DND-41 (cell line): ENCODE results near the gene OTOS.

Source experiments
- ATAC-seq: fragments of 200-7000 bp; cut with Tn5 transposase; 3 replicates; pipeline ENCODE4 v1.9.1; 2021; ENCODE audit warnings: low read depth; ENCODE audit not compliant: insufficient read depth
- DNase-seq: peaks from one replicate; pipeline ENCODE4 v3.0.0-alpha.2; 2020
- H2AFZ ChIP-seq: 2 replicates; pipeline ENCODE4 v1.6.0; 2012; ENCODE audit warnings: low read depth, low read length
- H3K27ac ChIP-seq: 2 replicates; pipeline ENCODE4 v1.5.1; 2012; ENCODE audit warnings: low read length, inconsistent platforms
- H3K27me3 ChIP-seq: fragments of 200-600 bp; sonication (generic); 2 replicates; pipeline ENCODE4 v1.6.0; 2012; ENCODE audit warnings: low read length, mild to moderate bottlenecking, inconsistent platforms; ENCODE audit not compliant: insufficient read depth, poor library complexity
- H3K36me3 ChIP-seq: 2 replicates; pipeline ENCODE4 v1.5.1; 2012; ENCODE audit warnings: low read length, inconsistent platforms; ENCODE audit not compliant: insufficient read depth
- H3K4me1 ChIP-seq: 2 replicates; pipeline ENCODE4 v1.5.1; 2012; ENCODE audit warnings: mild to moderate bottlenecking, low read length; ENCODE audit not compliant: insufficient read depth
- H3K4me2 ChIP-seq: 2 replicates; pipeline ENCODE4 v1.6.0; 2012; ENCODE audit warnings: mild to moderate bottlenecking, moderate library complexity, low read length, inconsistent platforms; ENCODE audit not compliant: insufficient read depth
- H3K4me3 ChIP-seq, 2 experiments: fragments of 200-600 bp in 1 of 2; shearing (Covaris generic) in 1 of 2; 2 replicates each; pipeline ENCODE4 v1.5.1; 2012 to 2016; ENCODE audit warnings: inconsistent platforms in 2 of 2, low read length in 2 of 2, mild to moderate bottlenecking in 2 of 2, low read depth in 1 of 2, moderate library complexity in 1 of 2
- H3K79me2 ChIP-seq: 2 replicates; pipeline ENCODE4 v1.6.0; 2012; ENCODE audit warnings: low read length, inconsistent platforms; ENCODE audit not compliant: insufficient read depth
- H3K9ac ChIP-seq: 2 replicates; pipeline ENCODE4 v1.6.0; 2012; ENCODE audit warnings: low read depth, mild to moderate bottlenecking, inconsistent platforms, low read length, moderate library complexity
- H3K9me3 ChIP-seq: 2 replicates; pipeline ENCODE4 v1.5.1; 2012; ENCODE audit warnings: low read length, moderate library complexity, mild to moderate bottlenecking, inconsistent platforms; ENCODE audit not compliant: insufficient read depth, severe bottlenecking
- H4K20me1 ChIP-seq: 2 replicates; pipeline ENCODE4 v1.6.0; 2012; ENCODE audit warnings: low read length; ENCODE audit not compliant: insufficient read depth
- CTCF ChIP-seq: IDR thresholded peaks from 2 replicates; pipeline ENCODE4 v1.5.1; 2012; ENCODE audit warnings: borderline replicate concordance, low read length, moderate library complexity, mild to moderate bottlenecking; ENCODE audit not compliant: poor library complexity, severe bottlenecking; ENCODE audit errors: extremely low read depth
- EZH2 ChIP-seq: IDR thresholded peaks from 3 replicates; pipeline ENCODE4 v1.6.1; 2012; ENCODE audit warnings: borderline replicate concordance, low read depth, mild to moderate bottlenecking, moderate library complexity, low read length, inconsistent platforms; ENCODE audit not compliant: severe bottlenecking

OTOS gene

DNA sequence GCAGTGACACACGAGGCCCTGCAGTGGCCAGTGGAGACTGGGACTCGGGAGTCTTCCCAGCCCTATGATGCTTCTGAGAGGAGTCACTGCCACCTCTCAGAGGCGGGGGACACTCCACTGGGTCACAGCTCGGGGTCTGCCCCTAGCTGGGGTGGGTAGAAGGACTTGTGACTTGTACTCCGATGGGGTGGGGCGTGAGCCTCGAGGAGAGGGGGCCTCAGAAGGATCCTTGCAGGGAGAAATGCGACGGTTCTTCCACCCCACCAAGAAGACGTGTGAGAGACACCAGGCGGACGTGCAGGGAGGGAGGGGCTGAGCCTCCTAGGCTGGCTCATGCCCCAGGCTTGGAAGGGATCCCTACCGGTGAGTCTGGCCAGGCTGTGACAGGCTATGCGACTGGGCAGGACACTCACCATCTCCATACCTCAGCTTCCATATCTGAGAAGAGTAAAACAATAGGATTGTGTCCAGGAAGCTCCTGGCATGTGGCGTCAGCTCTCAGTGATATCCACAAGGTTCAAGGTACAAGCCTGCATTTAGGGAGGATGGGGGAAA, 11.1 kb upstream of the OTOS start:
- Histone ChIP-seq H2AFZ (no peak overlapping the region), H3K9me3 (no peaks in the 10 kb centered on the region), H4K20me1 (peaks cover 3% of the 10 kb centered on the region; the same call in 1 of the 2 replicates), H3K4me1 (no peaks in the 10 kb centered on the region), H3K4me2 (no peak overlapping the region), H3K9ac (no peak overlapping the region), H3K27me3 (no peaks in the 10 kb centered on the region), H3K4me3 (no peak overlapping the region), H3K79me2 (no peaks in the 10 kb centered on the region), H3K36me3 (no peaks in the 10 kb centered on the region), H3K27ac (no peak overlapping the region)
- DNase-seq: no peak
- ATAC-seq: no peak
- TF ChIP-seq CTCF (no peak), EZH2 (no peak)

DNA sequence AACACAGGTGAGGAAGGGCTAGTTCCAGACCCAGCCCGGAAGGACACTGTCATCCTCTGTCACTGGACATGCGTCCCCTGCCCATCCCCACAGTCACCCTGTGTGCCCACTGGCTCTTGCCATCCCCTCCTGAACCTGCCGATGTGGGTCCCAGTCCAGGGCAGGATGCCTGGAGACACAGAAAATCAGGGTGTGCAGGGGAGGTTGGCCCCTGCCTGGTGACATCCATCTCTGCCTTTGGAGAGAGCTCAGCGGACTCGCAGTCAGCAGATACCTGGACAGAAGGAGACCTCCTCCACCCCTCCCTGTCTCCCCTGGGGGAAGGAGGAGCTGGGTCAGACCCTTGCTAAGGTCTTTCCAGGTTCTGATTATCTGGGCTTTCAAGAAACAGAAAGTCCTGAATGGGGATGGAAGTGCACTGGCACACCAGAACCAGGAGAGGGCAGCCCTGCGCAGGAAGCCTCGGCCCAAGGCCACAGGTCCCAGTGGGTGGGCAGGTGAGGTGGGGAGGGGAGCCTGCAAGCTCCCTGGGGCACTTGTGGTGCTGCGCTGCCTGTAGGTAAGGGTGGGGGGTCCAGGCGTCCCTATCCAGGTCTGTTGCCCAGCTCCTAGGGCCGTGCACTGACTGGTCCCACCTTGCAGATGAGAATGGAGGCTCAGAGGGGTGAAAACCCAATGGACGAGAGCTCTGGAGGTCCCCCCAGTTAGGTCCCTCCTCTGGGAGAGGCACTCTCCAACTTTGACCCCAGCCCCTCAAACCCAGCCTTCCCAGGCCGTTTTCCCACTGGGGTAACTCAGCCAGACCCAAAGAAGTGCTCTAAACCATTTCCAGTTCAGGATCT, 9.7 kb upstream of the OTOS start:
- H3K4me3 ChIP-seq: no peak overlapping the region
- H3K27ac ChIP-seq: no peak overlapping the region
- no peaks in the 10 kb centered on the region for H3K9me3 ChIP-seq
- DNase-seq: peak; percentile 39
- H3K4me1 ChIP-seq: no peaks in the 10 kb centered on the region
- no peak overlapping the region for H2AFZ ChIP-seq
- H3K36me3 ChIP-seq: no peaks in the 10 kb centered on the region
- no peak overlapping the region for H3K9ac ChIP-seq
- TF ChIP-seq CTCF: peak; percentile 82
- no peak for TF ChIP-seq EZH2
- H4K20me1 ChIP-seq: peaks cover 3% of the 10 kb centered on the region; the same call in 1 of the 2 replicates
- H3K27me3 ChIP-seq: no peaks in the 10 kb centered on the region
- ATAC-seq: 0 out of 3 replicates have a peak, but pooled peaks have one; percentile 64
- H3K4me2 ChIP-seq: no peak overlapping the region
- H3K79me2 ChIP-seq: no peaks in the 10 kb centered on the region

DNA sequence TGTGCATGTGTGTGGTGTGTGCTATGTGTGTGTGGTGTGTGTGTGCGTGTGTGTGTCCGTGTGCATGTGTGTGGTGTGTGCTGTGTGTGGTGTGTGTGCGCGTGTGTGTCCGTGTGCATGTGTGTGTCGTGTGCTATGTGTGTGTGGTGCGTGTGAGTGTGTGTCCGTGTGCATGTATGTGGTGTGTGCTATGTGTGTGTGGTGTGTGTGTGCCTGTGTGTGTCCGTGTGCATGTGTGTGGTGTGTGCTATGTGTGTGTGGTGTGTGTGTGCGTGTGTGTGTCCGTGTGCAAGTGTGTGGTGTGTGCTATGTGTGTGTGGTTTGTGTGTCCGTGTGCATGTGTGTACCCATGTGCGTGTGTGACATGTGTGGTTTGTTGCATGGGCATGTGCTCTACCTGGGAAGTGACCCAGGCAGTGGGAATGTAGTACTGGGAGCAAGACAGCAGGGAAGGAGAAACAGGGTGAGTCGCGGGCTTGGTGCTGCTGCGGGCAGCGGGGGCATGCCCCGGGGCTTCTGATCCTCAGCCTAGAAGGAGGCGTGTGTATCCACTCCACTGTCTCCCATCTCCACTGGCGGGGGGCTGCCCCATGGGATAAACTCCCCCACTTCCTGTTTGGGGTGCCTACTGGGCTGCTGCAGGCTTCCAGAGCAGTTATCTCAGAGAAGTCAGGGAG, 7.6 kb upstream of the OTOS start:
- Histone ChIP-seq H2AFZ (no peak overlapping the region), H4K20me1 (peaks cover 7% of the 10 kb centered on the region; the same call in 1 of the 2 replicates), H3K4me2 (no peak overlapping the region), H3K79me2 (no peaks in the 10 kb centered on the region), H3K4me3 (no peak overlapping the region), H3K4me1 (0 out of 2 replicates have a peak, but pooled peaks cover 8% of the 10 kb centered on the region), H3K27ac (no peak overlapping the region), H3K9me3 (no peaks in the 10 kb centered on the region), H3K9ac (no peak overlapping the region), H3K27me3 (no peaks in the 10 kb centered on the region), H3K36me3 (no peaks in the 10 kb centered on the region)
- TF ChIP-seq CTCF (no peak), EZH2 (no peak)
- ATAC-seq (no peak), DNase-seq (no peak)
